HepG2 (cell line): ENCODE measurements around the gene SCGB1C2. TPM values are rescaled to one million over a fixed set of nuclear protein-coding genes. Genes with fewer than 3 reads are reported as not detected.

Source experiments
- ATAC-seq: fragments of 200-7000 bp; cut with Tn5 transposase; 3 replicates; pipeline ENCODE4 v1.9.1; 2020; ENCODE audit warnings: mild to moderate bottlenecking, moderate library complexity
- BruUV-seq: library from RNA; stranded (reverse); fragments of 400-500 nt; replicated peaks from 2 replicates; lab custom pipeline; 2021; lab: Mats Ljungman, UMichigan
- CTCF ChIA-PET: fragments of 300-600 bp; formaldehyde crosslinking; extraction: SDS; loops from one replicate; lab custom pipeline; 2021; ENCODE audit warnings: low total read pairs, inconsistent platforms, low intra/inter-chr PET ratio; lab: Yijun Ruan, JAX
- POLR2A ChIA-PET: fragments of 350-600 bp; sonication (Branson Sonifier 250); formaldehyde crosslinking; loops from one replicate; lab custom pipeline; 2020; ENCODE audit warnings: antibody characterized with exemption, inconsistent platforms; lab: Yijun Ruan, JAX
- DNase-seq: peaks from one replicate; pipeline ENCODE4 v3.0.0-alpha.2; 2015; ENCODE audit warnings: low spot score
- FAIRE-seq: peaks from 3 replicates; lab custom pipeline; 2011; peaks lifted over from hg19 to GRCh38; lab: Jason Lieb, UNC
- H2AFZ ChIP-seq: one replicate; pipeline ENCODE4 v1.6.1; 2011; ENCODE audit warnings: low read length, inconsistent platforms
- H3K27ac ChIP-seq: fragments of 300-600 bp; 3 replicates; pipeline ENCODE4 v1.8.0; 2011; ENCODE audit warnings: mixed run types, mild to moderate bottlenecking, mixed read lengths, low read length, inconsistent platforms; ENCODE audit not compliant: insufficient read depth; ENCODE audit errors: extremely low read length
- H3K27me3 ChIP-seq, 2 experiments: fragments of 200-600 bp in 1 of 2; 2 replicates in 1 of 2; 3 replicates in 1 of 2; pipeline versions ENCODE4 v1.6.0 to v1.8.0; 2011; ENCODE audit warnings: low read length in 2 of 2, mild to moderate bottlenecking in 2 of 2, moderate library complexity in 2 of 2, inconsistent platforms in 1 of 2; ENCODE audit not compliant: insufficient read depth in 2 of 2, control insufficient read depth in 1 of 2
- H3K36me3 ChIP-seq, 2 experiments: fragments of 200-600 bp in 1 of 2; replicated peaks in 1 of 2; 2 replicates in 1 of 2; 3 replicates in 1 of 2; pipeline versions ENCODE4 v1.5.1 to v1.8.0; 2011; ENCODE audit warnings: low read length in 2 of 2, inconsistent platforms in 1 of 2; ENCODE audit not compliant: insufficient read depth in 2 of 2, control insufficient read depth in 1 of 2
- H3K4me1 ChIP-seq: 2 replicates; pipeline ENCODE4 v1.5.1; 2012; ENCODE audit warnings: low read length, inconsistent platforms; ENCODE audit not compliant: insufficient read depth
- H3K4me2 ChIP-seq: 2 replicates; pipeline ENCODE4 v1.6.0; 2011; ENCODE audit warnings: low read depth, low read length, inconsistent platforms
- H3K4me3 ChIP-seq, 3 experiments: fragments of 200-600 bp in 1 of 3; sonication (generic), shearing (Covaris generic) in 1 of 3; replicated peaks in 1 of 3; 2 replicates each; pipeline ENCODE4 v1.5.1; 2011 to 2016; ENCODE audit warnings: low read length in 3 of 3, inconsistent platforms in 2 of 3, low read depth in 2 of 3, mild to moderate bottlenecking in 2 of 3, control low read depth in 1 of 3, mixed read lengths in 1 of 3; ENCODE audit not compliant: insufficient read depth in 1 of 3
- H3K79me2 ChIP-seq: one replicate; pipeline ENCODE4 v1.6.1; 2011; ENCODE audit warnings: low read length, inconsistent platforms; ENCODE audit not compliant: insufficient read depth
- H3K9ac ChIP-seq: 2 replicates; pipeline ENCODE4 v1.6.0; 2011; ENCODE audit warnings: mild to moderate bottlenecking, low read depth, low read length, inconsistent platforms; ENCODE audit not compliant: insufficient read depth
- H3K9me3 ChIP-seq: 2 replicates; pipeline ENCODE4 v1.5.1; 2012; ENCODE audit warnings: mild to moderate bottlenecking, low read length
- H4K20me1 ChIP-seq: 2 replicates; pipeline ENCODE4 v1.6.0; 2011; ENCODE audit warnings: inconsistent platforms, mild to moderate bottlenecking, low read length, moderate library complexity; ENCODE audit not compliant: insufficient read depth
- CCAR2 ChIP-seq: fragments of 200-400 bp; formaldehyde crosslinking; optimal IDR thresholded peaks from 2 replicates; pipeline ENCODE3; 2018; ENCODE audit warnings: low read depth, mild to moderate bottlenecking, low read length, moderate library complexity
- IKZF1 ChIP-seq: fragments of 450-650 bp; IDR thresholded peaks from 2 replicates; pipeline ENCODE4 v1.7.1; 2016
- KLF16 ChIP-seq, 2 experiments: sonication (generic) in 1 of 2; formaldehyde crosslinking in 1 of 2; IDR thresholded peaks; 2 replicates each; pipeline versions ENCODE4 v1.6.1 to v1.8.0; 2016 to 2023; ENCODE audit warnings: missing genetic modification reagents in 2 of 2, missing compliant biosample characterization in 1 of 2
- MATR3 ChIP-seq: sonication (generic); formaldehyde crosslinking; IDR thresholded peaks from 2 replicates; pipeline ENCODE4 v1.4.0; 2020; ENCODE audit warnings: missing genetic modification reagents
- NR1H2 ChIP-seq: sonication (generic); formaldehyde crosslinking; IDR thresholded peaks from 2 replicates; pipeline ENCODE4 v1.8.1; 2022; ENCODE audit warnings: low read depth, missing genetic modification reagents, borderline replicate concordance
- SIN3B ChIP-seq: fragments of 150-350 bp; IDR thresholded peaks from 2 replicates; pipeline ENCODE4 v1.6.1; 2014; ENCODE audit warnings: low read length
- ZNF138 ChIP-seq: sonication (generic); formaldehyde crosslinking; IDR thresholded peaks from 2 replicates; pipeline ENCODE4 v1.5.0; 2020; ENCODE audit warnings: mild to moderate bottlenecking, low read depth, missing genetic modification reagents
- ZNF430 ChIP-seq: sonication (generic); formaldehyde crosslinking; IDR thresholded peaks from 2 replicates; pipeline ENCODE4 v1.9.0; 2021; ENCODE audit warnings: mild to moderate bottlenecking, missing genetic modification reagents
- ZNF446 ChIP-seq: sonication (generic); formaldehyde crosslinking; IDR thresholded peaks from 2 replicates; pipeline ENCODE4 v1.5.0; 2020; ENCODE audit warnings: mild to moderate bottlenecking, missing genetic modification reagents
- ZNF709 ChIP-seq: sonication (generic); formaldehyde crosslinking; IDR thresholded peaks from 2 replicates; pipeline ENCODE4 v1.5.0; 2020; ENCODE audit warnings: mild to moderate bottlenecking, missing genetic modification reagents
- WGBS: methylation state at CpG from one replicate; pipeline ENCODE4 v1.1.6; 2017; ENCODE audit warnings: low lambda C conversion rate; 5-methylcytosine and 5-hydroxymethylcytosine counted together
- in situ Hi-C: cut with HindIII; loops from 2 replicates; pipeline ENCODE4 v1.10.0; 2017; ENCODE audit warnings: low pct_unique_long_range_greater_than_20kb; ENCODE audit not compliant: extremely low pct_ligation_motif_present
- intact Hi-C: fragments of 100-400 bp; cut with micrococcal nuclease; formaldehyde crosslinking; loops from one replicate; pipeline ENCODE4 v1.10.0; 2022; ENCODE audit not compliant: unreplicated experiment
- polyA plus RNA-seq, 8 experiments: library from polyadenylated mRNA; depleted of rRNA in 3 of 8; stranded (reverse) in 7 of 8; unstranded in 1 of 8; fragments of >200 nt; fragmentation: Illumina TruSeq in 4 of 8; extraction: Trizol in 4 of 8; gene quantifications; 2 replicates each; pipeline versions ENCODE4 v1.2.1 to v1.2.3, GENCODE V29; 2011 to 2016; ENCODE audit warnings: low read depth in 4 of 8, missing spikeins in 1 of 8, mixed read lengths in 1 of 8; ENCODE audit not compliant: insufficient read depth in 1 of 8
- total RNA-seq, 5 experiments: library from RNA; depleted of rRNA; stranded (reverse); fragments of >200 nt; fragmentation: Illumina TruSeq; extraction: Trizol; gene quantifications; 2 replicates each; pipeline ENCODE4 v1.2.3, GENCODE V29; 2016; ENCODE audit warnings: low read depth in 1 of 5
- TF ChIP-seq, protein P1 (sequence below): sonication (generic); formaldehyde crosslinking; conservative IDR thresholded peaks from 2 replicates; pipeline ENCODE4 v1.8.0; 2022; ENCODE audit warnings: missing genetic modification reagents
- TF ChIP-seq, protein P2 (sequence below), 2 experiments: sonication (generic) in 1 of 2; formaldehyde crosslinking in 1 of 2; IDR thresholded peaks; 2 replicates each; pipeline versions ENCODE4 v1.4.0 to v1.6.1; 2016 to 2020; ENCODE audit warnings: borderline replicate concordance in 1 of 2, low read depth in 1 of 2, mild to moderate bottlenecking in 1 of 2, missing genetic modification reagents in 1 of 2

SCGB1C2 gene
- total and polyA plus RNA-seq, 2 of the 13 experiments (the other 11 are each of a cell fraction or from before 2014, with no cell fraction given): not detected

DNA sequence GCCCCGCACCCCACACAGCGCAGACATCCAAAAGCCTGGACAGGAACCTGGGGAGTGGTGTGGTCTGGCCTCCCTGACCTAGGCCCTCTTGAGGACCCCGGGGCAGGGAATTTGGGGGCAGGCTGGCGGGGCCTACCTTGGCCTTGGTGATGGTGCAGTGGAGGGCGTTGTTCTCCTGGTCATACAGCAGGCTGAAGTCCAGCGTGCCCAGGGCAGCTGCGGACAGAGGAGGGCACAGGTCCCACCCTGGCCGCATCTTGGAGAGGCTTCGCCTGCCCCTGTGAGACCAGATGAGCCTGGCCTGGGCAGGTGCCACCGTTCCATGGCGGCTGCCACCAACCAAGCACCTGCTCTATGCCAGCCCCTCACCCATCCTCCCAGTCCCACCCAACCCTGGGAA lies 35.0 kb downstream of the SCGB1C2 start:
- no peak; the same call in 1 of the 3 replicates for ATAC-seq
- WGBS: 28% methylated on average over 5 of the region's 11 CpGs
- POLR2A ChIA-PET: no interaction called here

More for the DNA sequence above, 35.0 kb downstream of the SCGB1C2 start:
- CTCF ChIA-PET: no interaction called here
- intact Hi-C loops: no loop called here
- DNase-seq: no peak
- no peaks in the 10 kb centered on the region for H3K36me3 ChIP-seq
- H3K27ac ChIP-seq: no peak overlapping the region
- H2AFZ ChIP-seq: no peak overlapping the region
- no peaks in the 10 kb centered on the region for H3K4me1 ChIP-seq
- no peak for TF ChIP-seq ZNF138 (CRISPR knock-in tag)
- no peak for TF ChIP-seq ZNF709 (CRISPR knock-in tag)
- no peak for TF ChIP-seq MATR3
- TF ChIP-seq, protein P1, sequence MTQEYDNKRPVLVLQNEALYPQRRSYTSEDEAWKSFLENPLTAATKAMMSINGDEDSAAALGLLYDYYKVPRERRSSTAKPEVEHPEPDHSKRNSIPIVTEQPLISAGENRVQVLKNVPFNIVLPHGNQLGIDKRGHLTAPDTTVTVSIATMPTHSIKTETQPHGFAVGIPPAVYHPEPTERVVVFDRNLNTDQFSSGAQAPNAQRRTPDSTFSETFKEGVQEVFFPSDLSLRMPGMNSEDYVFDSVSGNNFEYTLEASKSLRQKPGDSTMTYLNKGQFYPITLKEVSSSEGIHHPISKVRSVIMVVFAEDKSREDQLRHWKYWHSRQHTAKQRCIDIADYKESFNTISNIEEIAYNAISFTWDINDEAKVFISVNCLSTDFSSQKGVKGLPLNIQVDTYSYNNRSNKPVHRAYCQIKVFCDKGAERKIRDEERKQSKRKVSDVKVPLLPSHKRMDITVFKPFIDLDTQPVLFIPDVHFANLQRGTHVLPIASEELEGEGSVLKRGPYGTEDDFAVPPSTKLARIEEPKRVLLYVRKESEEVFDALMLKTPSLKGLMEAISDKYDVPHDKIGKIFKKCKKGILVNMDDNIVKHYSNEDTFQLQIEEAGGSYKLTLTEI (CRISPR knock-in tag): no peak
- TF ChIP-seq SIN3B: no peak
- TF ChIP-seq ZNF446 (CRISPR knock-in tag): no peak
- no peak for TF ChIP-seq ZNF430
- no peak for TF ChIP-seq IKZF1
- TF ChIP-seq KLF16 (CRISPR knock-in tag; IDR thresholded peaks at IDR 0.05): no peak
- no peak for TF ChIP-seq CCAR2
- TF ChIP-seq NR1H2: no peak
- TF ChIP-seq, protein P2, sequence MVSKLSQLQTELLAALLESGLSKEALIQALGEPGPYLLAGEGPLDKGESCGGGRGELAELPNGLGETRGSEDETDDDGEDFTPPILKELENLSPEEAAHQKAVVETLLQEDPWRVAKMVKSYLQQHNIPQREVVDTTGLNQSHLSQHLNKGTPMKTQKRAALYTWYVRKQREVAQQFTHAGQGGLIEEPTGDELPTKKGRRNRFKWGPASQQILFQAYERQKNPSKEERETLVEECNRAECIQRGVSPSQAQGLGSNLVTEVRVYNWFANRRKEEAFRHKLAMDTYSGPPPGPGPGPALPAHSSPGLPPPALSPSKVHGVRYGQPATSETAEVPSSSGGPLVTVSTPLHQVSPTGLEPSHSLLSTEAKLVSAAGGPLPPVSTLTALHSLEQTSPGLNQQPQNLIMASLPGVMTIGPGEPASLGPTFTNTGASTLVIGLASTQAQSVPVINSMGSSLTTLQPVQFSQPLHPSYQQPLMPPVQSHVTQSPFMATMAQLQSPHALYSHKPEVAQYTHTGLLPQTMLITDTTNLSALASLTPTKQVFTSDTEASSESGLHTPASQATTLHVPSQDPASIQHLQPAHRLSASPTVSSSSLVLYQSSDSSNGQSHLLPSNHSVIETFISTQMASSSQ (IDR thresholded peaks at IDR 0.05; ENCODE audit: low read depth): no peak
- TF ChIP-seq, protein P2 (CRISPR knock-in tag; IDR thresholded peaks at IDR 0.05; ENCODE audit: borderline replicate concordance): no peak
- H3K4me3 ChIP-seq: no peak overlapping the region
- H4K20me1 ChIP-seq: 0 out of 2 replicates have a peak, but pooled peaks cover 4% of the 10 kb centered on the region
- FAIRE-seq: no peak
- H3K27me3 ChIP-seq: peaks cover 2 to 28% of the 10 kb centered on the region in 2 experiments; a peak in 3 of 5 replicates
- H3K9ac ChIP-seq: no peak overlapping the region
- BruUV-seq: no TSS peak
- H3K9me3 ChIP-seq: no peaks in the 10 kb centered on the region
- no peak overlapping the region for H3K4me2 ChIP-seq
- H3K79me2 ChIP-seq: no peaks in the 10 kb centered on the region
- in situ Hi-C loops: no loop called here
